H1 (cell line): ENCODE measurements around the gene RBM18.

Source experiments
- POLR2A ChIP-seq, 2 experiments: IDR thresholded peaks; 1 replicate in 1 of 2; 2 replicates in 1 of 2; pipeline ENCODE4 v1.6.1; 2011; ENCODE audit warnings: low read depth in 2 of 2, low read length in 2 of 2, mild to moderate bottlenecking in 2 of 2; ENCODE audit errors: control extremely low read depth in 1 of 2
- RFX5 ChIP-seq: IDR thresholded peaks from 2 replicates; pipeline ENCODE4 v1.6.1; 2011; ENCODE audit warnings: low read depth, low read length, improper control_type of control experiment, borderline replicate concordance
- SIN3A ChIP-seq, 2 experiments: IDR thresholded peaks in 1 of 2; conservative IDR thresholded peaks in 1 of 2; 2 replicates each; pipeline ENCODE4 v1.6.1; 2011 to 2012; ENCODE audit warnings: low read length in 2 of 2, improper control_type of control experiment in 1 of 2, low read depth in 1 of 2, mild to moderate bottlenecking in 1 of 2
- YY1 ChIP-seq: IDR thresholded peaks from 2 replicates; pipeline ENCODE4 v1.6.1; 2011; ENCODE audit warnings: low read depth, mild to moderate bottlenecking, low read length
- TF ChIP-seq, protein P1 (sequence below), 3 experiments: IDR thresholded peaks; 1 replicate in 2 of 3; 2 replicates in 1 of 3; pipeline versions ENCODE4 v1.5.1 to v1.6.1; 2011; ENCODE audit warnings: low read length in 3 of 3, mild to moderate bottlenecking in 3 of 3, inconsistent platforms in 2 of 3, low read depth in 1 of 3, moderate library complexity in 1 of 3; ENCODE audit not compliant: insufficient read depth in 1 of 3; ENCODE audit errors: control extremely low read depth in 1 of 3

DNA sequence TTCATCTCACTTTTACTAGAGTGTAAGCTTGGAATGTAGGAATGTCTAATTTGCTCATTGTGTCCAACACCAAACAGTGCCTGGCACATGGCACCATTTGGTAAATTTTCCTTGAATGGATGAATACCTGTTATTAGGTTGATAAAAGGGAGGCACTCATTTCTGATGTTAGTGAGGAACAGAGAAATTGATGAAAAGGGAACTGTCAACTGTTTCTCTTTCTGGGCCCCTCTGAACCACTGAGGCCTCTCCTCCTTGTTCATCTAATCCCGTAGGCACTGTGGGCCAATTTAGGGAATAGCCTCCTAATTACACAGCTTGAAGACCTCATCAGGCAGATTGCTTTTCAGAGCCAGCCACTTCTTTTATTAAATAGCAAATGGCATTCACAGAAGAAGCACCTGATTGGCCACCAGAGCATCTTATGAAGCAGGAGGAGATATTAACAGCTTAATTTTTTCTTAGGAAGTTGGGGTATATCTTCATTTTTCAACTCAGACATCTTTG is 22.6 kb upstream of the RBM18 start:
- TF ChIP-seq, protein P1, sequence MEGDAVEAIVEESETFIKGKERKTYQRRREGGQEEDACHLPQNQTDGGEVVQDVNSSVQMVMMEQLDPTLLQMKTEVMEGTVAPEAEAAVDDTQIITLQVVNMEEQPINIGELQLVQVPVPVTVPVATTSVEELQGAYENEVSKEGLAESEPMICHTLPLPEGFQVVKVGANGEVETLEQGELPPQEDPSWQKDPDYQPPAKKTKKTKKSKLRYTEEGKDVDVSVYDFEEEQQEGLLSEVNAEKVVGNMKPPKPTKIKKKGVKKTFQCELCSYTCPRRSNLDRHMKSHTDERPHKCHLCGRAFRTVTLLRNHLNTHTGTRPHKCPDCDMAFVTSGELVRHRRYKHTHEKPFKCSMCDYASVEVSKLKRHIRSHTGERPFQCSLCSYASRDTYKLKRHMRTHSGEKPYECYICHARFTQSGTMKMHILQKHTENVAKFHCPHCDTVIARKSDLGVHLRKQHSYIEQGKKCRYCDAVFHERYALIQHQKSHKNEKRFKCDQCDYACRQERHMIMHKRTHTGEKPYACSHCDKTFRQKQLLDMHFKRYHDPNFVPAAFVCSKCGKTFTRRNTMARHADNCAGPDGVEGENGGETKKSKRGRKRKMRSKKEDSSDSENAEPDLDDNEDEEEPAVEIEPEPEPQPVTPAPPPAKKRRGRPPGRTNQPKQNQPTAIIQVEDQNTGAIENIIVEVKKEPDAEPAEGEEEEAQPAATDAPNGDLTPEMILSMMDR (IDR thresholded peaks at IDR 0.05; ENCODE audit: control extremely low read depth in 1 of 3, insufficient read depth in 1 of 3, low read depth in 1 of 3, low read length in 3 of 3): no peak
- TF ChIP-seq SIN3A (conservative IDR thresholded peaks at IDR 0.05 in 1 of 2, IDR thresholded peaks at IDR 0.05 in 1 of 2; ENCODE audit: low read depth in 1 of 2, low read length in 2 of 2) (no peak), RFX5 (no peak), POLR2A (IDR thresholded peaks at IDR 0.05; ENCODE audit: control extremely low read depth in 1 of 2, low read depth in 2 of 2, low read length in 2 of 2) (no peak), YY1 (no peak)
